Activated naive CD4-positive, alpha-beta T cell treated with anti-CD3 and anti-CD28 coated beads, Interleukin-2, amount 50 U/mL, for 72 hours (primary cell): ENCODE results near the gene HMCN2. TPM values are rescaled to one million over a fixed set of nuclear protein-coding genes. Genes with fewer than 3 reads are reported as not detected.

Source experiments
- ATAC-seq, 2 donors: fragments of 150-1000 bp; cut with Tn5 transposase; 2 replicates each; pipeline ENCODE4 v1.10.0; 2021; ENCODE audit warnings: mild to moderate bottlenecking in 2 of 2, moderate library complexity in 2 of 2
- DNase-seq, 2 donors: peaks; one replicate each; pipeline ENCODE4 v3.0.0; 2021 to 2022; ENCODE audit warnings: low spot score in 2 of 2
- H3K27ac Mint-ChIP-seq, 2 donors: one replicate each; pipeline ENCODE4 v1.8.0; 2022; ENCODE audit warnings: mild to moderate bottlenecking in 2 of 2, mixed read lengths in 2 of 2
- H3K36me3 Mint-ChIP-seq, 2 donors: one replicate each; pipeline ENCODE4 v1.8.0; 2022; ENCODE audit warnings: mixed read lengths in 2 of 2
- H3K9me3 Mint-ChIP-seq, 2 donors: one replicate each; pipeline ENCODE4 v1.8.0; 2022; ENCODE audit warnings: mixed read lengths in 2 of 2
- total RNA-seq, 2 donors: library from RNA; stranded (reverse); gene quantifications; one replicate each; pipeline ENCODE4 v1.2.3, GENCODE V29; 2022

The HMCN2 gene
- total RNA-seq, 2 donors from 2014 or later: not detected

DNA sequence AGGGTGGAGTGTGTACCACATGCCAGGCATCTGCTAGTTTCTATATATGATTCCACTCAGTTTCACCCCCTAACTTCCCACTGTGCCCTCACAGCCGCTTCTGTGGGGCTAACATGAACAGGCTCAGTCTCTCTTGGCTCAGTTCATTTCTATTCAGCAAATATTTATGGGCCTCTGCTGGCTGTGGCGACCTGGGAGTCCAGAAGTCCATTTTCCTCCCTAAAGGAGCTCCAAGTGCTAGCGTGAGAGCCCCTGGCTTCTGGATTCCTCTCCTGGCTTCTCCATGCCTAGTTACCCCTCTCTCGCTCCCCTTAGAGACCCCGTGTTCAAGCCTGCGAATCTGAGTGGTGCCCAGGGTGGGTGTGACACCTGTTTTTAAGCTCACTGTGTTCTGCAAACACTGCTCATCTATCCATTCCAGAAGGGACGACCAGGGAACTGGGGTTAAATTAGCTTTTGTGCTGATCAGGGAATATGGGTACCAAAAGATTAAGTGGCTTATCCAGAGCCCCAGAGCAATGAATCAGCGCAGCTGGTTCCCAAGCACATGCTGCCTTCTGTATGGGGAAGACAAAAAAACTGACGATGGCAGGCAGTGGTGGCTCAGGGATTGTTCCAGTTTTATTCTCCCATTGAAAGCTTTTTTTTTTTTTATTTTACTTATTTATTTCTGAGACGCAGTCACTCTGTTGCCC is 57.6 kb downstream of the HMCN2 start:
- Mint-ChIP-seq H3K27ac (no peak overlapping the region), H3K9me3 (no peaks in the 10 kb centered on the region), H3K36me3 (no peaks in the 10 kb centered on the region)
- DNase-seq (no peak), ATAC-seq (no peak)

GRCh38 chr9:130325921-130326320 is 60.4 kb downstream of the HMCN2 start:
- Mint-ChIP-seq H3K36me3 (no peaks in the 10 kb centered on the region), H3K27ac (no peak overlapping the region), H3K9me3 (no peaks in the 10 kb centered on the region)

DNA sequence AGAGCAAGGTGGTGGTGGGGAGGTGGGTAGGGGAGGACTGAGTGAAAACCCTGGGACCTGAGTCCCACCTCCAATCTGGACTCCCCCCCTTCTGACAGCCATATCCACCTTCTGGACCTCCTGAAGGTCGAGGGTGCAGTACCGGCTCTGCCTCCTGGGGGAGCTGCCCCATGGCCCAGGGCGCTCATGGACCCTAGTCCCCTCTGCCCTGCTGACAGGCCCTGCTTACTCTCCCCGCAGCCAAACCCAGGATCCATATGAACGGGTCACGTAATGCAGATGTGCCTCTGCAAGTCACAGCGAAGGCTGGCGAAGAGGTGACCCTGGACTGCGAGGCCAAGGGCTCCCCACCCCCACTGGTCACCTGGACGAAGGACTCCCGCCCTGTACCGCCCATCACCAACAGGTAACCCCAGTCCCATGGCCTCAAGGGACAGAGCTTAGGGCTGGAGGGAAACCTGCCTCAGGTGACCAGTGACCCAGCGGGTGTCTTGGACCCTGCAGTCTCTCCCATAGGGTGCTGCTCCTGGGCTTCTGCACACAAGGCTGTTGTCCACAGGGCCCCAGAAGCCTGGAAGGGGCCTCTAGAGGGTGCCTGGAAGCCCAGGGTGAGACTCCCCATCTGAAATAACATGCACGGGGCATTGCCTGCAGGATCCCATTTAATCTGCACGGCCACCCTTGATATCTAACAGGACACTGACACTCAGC is 61.7 kb downstream of the HMCN2 start:
- H3K36me3 Mint-ChIP-seq: no peaks in the 10 kb centered on the region
- no peak overlapping the region for H3K27ac Mint-ChIP-seq
- H3K9me3 Mint-ChIP-seq: no peaks in the 10 kb centered on the region
- ATAC-seq (peak in 1 of 2 donors; percentile 41), DNase-seq (peak in 1 of 2 donors; percentile 32)

More at GRCh38 chr9:130325921-130326320, 60.4 kb downstream of the HMCN2 start:
- ATAC-seq: no peak
- DNase-seq: no peak

DNA sequence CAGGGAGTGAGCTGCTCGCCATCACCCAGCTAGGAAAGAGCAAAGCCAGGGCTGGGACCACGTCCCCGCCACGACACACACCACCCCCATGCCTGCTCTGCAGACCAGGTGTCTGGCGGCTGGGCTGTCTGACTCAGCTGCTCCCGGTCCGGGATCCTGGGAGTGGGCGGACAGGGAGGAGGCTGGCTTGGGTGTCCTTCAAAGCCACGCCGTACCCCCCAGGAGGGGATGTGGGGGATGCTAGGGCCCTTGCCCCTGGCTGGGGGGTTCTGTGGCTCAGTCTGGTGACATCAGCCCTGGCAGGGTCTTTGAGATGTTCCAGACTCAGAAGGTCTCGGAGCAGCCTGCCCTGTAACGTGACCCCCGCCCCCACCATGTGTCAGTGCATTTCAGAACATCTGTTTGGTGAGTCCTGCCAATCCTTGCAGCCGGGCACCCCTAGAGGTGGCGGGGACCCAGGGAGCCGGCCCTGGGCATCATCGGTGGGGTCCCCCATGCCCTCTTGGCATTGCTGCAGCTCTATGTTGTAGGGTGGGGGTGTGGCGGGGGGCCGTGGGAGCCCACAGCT is 62.3 kb downstream of the HMCN2 start:
- DNase-seq (no peak), ATAC-seq (no peak)
- no peaks in the 10 kb centered on the region for H3K36me3 Mint-ChIP-seq
- no peaks in the 10 kb centered on the region for H3K9me3 Mint-ChIP-seq
- H3K27ac Mint-ChIP-seq: no peak overlapping the region

DNA sequence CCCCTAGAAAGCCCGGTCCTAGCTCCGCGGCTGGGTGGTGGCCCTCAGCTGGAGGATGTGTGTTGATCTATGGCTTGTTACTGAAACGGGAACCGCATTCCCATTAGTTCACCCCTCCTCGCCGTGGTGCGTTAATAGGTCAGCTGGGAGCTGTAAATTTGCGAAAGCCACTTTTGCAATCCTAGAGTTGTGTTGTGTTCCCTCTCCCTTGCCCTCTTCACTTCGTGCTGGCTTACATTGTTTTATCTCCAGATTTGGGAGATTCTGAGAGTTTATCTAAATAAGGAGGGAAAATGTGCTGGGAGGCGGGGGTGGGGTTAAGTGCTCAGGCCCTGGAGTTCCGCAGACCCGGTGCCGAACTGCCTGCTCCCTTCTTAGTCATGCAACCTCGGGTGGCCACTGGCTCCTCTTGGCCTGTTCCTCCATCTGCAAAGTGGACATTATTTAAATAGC is 62.8 kb downstream of the HMCN2 start:
- no peak for ATAC-seq
- H3K36me3 Mint-ChIP-seq: no peaks in the 10 kb centered on the region
- no peak overlapping the region for H3K27ac Mint-ChIP-seq
- no peaks in the 10 kb centered on the region for H3K9me3 Mint-ChIP-seq
- DNase-seq: no peak

DNA sequence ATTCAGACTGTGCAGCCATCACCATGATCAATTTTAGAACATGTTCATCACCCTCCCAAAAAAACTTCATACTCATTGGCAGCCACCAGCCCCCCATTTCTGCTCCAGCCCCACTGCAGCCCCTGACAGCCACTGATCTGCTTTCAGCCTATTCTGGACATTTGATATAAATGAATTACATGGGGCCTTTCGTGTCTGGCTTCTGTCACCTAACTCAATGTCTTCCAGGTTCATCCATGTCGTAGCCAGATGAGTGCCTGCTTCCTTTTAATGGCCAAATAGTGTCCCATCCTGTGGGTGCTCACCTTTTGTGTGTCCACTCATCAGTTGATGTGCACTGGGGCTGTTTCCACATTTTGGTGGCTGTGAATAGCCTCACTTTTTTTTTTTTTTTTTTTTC is 63.5 kb downstream of the HMCN2 start:
- no peaks in the 10 kb centered on the region for H3K36me3 Mint-ChIP-seq
- H3K27ac Mint-ChIP-seq: no peak overlapping the region
- ATAC-seq (no peak), DNase-seq (no peak)
- H3K9me3 Mint-ChIP-seq: no peaks in the 10 kb centered on the region

- no peak for ATAC-seq
- H3K36me3 Mint-ChIP-seq: no peaks in the 10 kb centered on the region
- no peaks in the 10 kb centered on the region for H3K9me3 Mint-ChIP-seq
- H3K27ac Mint-ChIP-seq: no peak overlapping the region
- no peak for DNase-seq
These were observed 64.8 kb downstream of the HMCN2 start for GRCh38 chr9:130330202-130330862.

- no peaks in the 10 kb centered on the region for H3K9me3 Mint-ChIP-seq
- DNase-seq (no peak), ATAC-seq (no peak)
- no peak overlapping the region for H3K27ac Mint-ChIP-seq
- no peaks in the 10 kb centered on the region for H3K36me3 Mint-ChIP-seq
These were observed 65.5 kb downstream of the HMCN2 start for GRCh38 chr9:130331061-130331460.

DNA sequence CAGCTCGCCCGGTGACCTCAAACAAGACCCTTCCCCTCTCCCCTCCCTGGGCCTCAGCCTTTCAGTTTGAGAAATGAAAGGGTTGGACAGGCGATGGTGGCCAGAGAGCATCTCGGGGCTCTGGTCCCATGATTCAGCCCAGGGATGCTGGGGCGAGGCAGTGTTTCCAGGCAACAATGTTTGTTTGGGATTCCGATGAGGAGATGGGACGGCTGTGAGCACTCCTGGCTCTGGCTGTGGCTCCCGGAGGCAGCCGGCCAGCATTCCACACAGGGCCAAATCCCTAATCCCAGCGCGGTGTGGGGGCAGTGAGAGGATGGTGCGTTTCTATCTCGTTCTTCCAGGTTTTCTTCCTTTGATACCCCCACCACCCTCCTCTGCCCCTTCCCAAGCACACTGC is 66.0 kb downstream of the HMCN2 start:
- Mint-ChIP-seq H3K9me3 (no peaks in the 10 kb centered on the region), H3K36me3 (no peaks in the 10 kb centered on the region), H3K27ac (no peak overlapping the region)
- DNase-seq (no peak), ATAC-seq (no peak)

DNA sequence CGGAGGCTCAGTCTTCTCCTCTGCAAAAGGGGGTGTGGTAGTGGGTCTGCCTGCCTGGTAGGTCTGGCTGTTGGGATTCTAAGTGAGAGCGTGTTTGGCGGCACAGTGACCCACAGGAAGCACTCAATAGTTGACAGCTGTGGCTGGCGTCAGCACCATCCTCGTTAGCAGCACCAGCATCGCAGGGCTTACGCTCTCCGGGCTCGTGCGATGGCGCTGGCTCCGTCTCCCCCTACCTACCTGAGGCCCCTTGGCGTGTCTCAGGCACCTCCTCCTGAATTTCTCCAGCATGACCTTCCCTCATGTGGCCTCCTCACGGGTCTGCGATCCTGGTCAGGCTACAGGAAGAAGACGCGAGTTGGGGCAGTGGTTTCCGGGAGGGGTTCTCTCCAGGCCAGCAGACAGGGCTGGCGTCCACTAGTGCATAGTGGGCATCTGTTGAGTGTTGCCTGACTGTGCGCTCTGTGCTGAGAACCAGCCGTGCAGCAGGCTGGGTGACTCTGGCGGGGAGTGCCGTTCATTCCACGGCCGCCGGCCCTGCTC is 66.9 kb downstream of the HMCN2 start:
- no peak for DNase-seq
- H3K27ac Mint-ChIP-seq: no peak overlapping the region
- no peak for ATAC-seq
- H3K36me3 Mint-ChIP-seq: no peaks in the 10 kb centered on the region
- H3K9me3 Mint-ChIP-seq: no peaks in the 10 kb centered on the region

GRCh38 chr9:130333041-130333711 is 67.6 kb downstream of the HMCN2 start:
- DNase-seq (no peak), ATAC-seq (no peak)
- no peak overlapping the region for H3K27ac Mint-ChIP-seq
- H3K36me3 Mint-ChIP-seq: no peaks in the 10 kb centered on the region
- no peaks in the 10 kb centered on the region for H3K9me3 Mint-ChIP-seq

DNA sequence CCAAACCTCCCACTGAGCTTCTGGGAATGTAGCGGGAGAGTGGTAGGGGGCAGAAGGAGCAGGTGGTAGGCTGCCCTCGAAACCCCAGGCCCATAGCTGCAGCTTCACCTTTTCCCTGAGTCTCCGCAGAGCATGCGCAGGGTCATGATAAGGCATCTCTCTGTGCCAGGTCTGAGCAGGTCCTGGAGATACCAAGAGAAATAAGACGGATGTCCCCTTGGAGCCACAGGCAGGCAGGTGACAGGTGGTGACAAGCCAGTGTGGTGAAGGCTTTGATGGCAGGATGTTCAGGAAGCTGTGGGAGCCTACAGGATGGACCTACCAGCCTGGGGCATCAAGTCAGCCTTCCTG is 68.1 kb downstream of the HMCN2 start:
- Mint-ChIP-seq H3K36me3 (no peaks in the 10 kb centered on the region), H3K27ac (no peak overlapping the region), H3K9me3 (no peaks in the 10 kb centered on the region)
- ATAC-seq (no peak), DNase-seq (no peak)

GRCh38 chr9:130334915-130335314 is 69.4 kb downstream of the HMCN2 start:
- Mint-ChIP-seq H3K36me3 (no peaks in the 10 kb centered on the region), H3K9me3 (no peaks in the 10 kb centered on the region), H3K27ac (no peak overlapping the region)
- ATAC-seq (no peak), DNase-seq (no peak)

DNA sequence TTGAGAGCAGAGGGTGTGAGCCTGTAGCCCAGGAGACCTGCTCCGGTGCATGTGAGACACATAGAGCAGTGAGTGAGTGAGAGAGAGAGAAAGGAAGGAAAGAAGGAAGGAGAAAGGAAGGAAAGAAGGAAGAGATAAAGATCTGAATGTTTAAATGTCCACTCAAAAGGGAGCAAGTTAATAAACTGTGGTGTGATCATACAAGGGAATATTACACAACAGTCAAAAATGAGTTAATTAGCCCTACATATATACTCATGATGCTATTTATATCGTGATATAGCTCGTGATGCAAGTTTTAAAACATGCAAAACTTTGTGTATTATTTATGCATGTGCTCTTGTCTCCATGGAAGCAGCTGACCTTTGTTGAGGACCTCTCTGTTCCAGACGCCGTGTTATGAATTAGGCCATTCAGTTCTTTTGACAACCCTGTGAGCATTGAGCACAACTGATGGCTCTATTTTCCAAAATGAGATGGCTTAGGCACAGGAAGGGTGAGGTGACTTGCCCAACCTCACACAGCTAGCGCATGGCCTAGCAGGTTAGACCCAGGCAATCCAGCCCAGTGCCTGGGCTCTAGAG is 70.6 kb downstream of the HMCN2 start:
- H3K27ac Mint-ChIP-seq: no peak overlapping the region
- H3K36me3 Mint-ChIP-seq: no peaks in the 10 kb centered on the region
- no peaks in the 10 kb centered on the region for H3K9me3 Mint-ChIP-seq
- DNase-seq (no peak), ATAC-seq (no peak)

DNA sequence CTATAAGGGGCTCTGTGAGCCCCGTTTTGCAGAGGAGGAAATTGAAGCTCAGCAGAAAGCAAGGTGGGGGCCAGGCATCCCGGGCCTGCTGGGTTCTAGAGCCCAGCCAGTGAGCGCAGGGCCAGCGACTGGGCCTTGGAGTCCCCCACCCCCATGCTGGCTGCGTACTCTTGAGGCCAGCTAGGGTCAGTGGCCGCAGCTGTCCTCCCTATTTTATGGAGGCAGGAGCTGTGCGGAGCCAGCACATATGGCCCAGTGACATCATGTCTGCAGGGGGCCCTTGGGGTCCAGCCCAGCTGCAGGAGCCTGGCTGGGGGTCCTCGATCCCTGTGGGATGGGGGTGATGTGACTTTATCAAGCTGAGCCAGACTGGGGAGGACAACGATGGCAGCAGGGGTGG is 71.3 kb downstream of the HMCN2 start:
- H3K36me3 Mint-ChIP-seq: no peaks in the 10 kb centered on the region
- DNase-seq (no peak), ATAC-seq (no peak)
- H3K9me3 Mint-ChIP-seq: no peaks in the 10 kb centered on the region
- no peak overlapping the region for H3K27ac Mint-ChIP-seq

DNA sequence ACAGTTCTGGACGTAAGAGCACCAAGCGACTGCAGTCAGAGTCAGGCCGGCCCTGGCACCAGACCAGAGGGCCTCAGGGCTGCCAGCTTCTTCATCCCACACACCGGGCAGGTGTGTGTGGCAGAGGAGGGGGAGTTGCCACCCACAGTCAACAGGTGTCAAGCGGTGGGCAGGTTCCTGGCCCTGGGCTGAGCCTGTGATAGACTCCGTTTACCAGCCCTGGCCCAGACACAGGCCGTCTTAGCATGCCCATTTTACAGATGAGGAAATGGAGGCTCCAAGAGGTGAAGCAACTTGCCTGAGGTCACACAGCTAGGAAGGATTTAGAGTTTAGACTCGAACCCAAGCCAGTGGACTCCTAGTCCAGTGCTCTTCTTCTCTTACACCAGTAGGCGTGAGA is 71.8 kb downstream of the HMCN2 start:
- DNase-seq (no peak), ATAC-seq (no peak)
- no peaks in the 10 kb centered on the region for H3K36me3 Mint-ChIP-seq
- H3K27ac Mint-ChIP-seq: no peak overlapping the region
- H3K9me3 Mint-ChIP-seq: no peaks in the 10 kb centered on the region
